Loucy (cell line): ENCODE results near the gene BLCAP.

Source experiments
- EZH2phosphoT487 ChIP-seq: fragments of 200-600 bp; IDR thresholded peaks from 2 replicates; pipeline ENCODE4 v1.6.1; 2018; ENCODE audit warnings: antibody characterized with exemption, mild to moderate bottlenecking, moderate library complexity, borderline replicate concordance
- TF ChIP-seq, protein P1 (sequence below): fragments of 200-600 bp; sonication (generic); conservative IDR thresholded peaks from 2 replicates; pipeline ENCODE4 v1.5.1; 2014; ENCODE audit warnings: mild to moderate bottlenecking, antibody characterized with exemption, low read length

DNA sequence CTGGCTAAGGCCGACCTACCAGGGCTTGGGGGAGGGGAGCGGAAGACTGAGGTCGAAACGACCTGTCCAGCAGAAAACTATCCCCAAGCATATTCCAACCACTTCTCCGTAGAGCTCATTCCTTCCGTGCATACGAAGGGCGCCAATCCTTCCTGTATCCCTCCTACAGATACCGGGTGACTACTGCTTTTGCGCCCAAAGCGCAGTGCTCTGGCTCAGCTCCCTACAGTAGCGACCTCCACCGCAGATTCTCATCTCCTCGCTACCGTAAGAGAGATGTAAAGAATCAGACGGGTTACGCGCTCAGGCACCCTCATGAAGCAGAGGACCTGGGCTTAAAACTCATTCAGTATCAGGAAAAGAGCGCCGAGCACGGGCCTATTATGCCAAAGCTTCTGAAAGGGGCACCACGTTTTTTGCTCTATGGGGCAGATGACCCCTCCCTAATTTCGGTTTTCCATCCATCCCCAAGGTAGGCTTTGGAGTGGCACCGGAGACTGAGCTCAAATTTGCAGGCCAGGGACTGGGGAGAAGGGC lies 7.2 kb downstream of the BLCAP start:
- TF ChIP-seq EZH2phosphoT487 = no peak
- TF ChIP-seq, protein P1, sequence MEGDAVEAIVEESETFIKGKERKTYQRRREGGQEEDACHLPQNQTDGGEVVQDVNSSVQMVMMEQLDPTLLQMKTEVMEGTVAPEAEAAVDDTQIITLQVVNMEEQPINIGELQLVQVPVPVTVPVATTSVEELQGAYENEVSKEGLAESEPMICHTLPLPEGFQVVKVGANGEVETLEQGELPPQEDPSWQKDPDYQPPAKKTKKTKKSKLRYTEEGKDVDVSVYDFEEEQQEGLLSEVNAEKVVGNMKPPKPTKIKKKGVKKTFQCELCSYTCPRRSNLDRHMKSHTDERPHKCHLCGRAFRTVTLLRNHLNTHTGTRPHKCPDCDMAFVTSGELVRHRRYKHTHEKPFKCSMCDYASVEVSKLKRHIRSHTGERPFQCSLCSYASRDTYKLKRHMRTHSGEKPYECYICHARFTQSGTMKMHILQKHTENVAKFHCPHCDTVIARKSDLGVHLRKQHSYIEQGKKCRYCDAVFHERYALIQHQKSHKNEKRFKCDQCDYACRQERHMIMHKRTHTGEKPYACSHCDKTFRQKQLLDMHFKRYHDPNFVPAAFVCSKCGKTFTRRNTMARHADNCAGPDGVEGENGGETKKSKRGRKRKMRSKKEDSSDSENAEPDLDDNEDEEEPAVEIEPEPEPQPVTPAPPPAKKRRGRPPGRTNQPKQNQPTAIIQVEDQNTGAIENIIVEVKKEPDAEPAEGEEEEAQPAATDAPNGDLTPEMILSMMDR = no peak
